Neural progenitor cell (in vitro differentiated cells): ENCODE results near the gene CD244.

ENCODE experiments used
- CTCF ChIP-seq: fragments of 200-600 bp; sonication (generic); IDR thresholded peaks from 2 replicates; pipeline ENCODE4 v1.5.1; 2017; ENCODE audit warnings: antibody characterized with exemption, mild to moderate bottlenecking
- EZH2 ChIP-seq: fragments of 200-600 bp; sonication (generic); IDR thresholded peaks from 2 replicates; pipeline ENCODE4 v1.6.1; 2017; ENCODE audit warnings: antibody characterized with exemption, mild to moderate bottlenecking, moderate library complexity

DNA sequence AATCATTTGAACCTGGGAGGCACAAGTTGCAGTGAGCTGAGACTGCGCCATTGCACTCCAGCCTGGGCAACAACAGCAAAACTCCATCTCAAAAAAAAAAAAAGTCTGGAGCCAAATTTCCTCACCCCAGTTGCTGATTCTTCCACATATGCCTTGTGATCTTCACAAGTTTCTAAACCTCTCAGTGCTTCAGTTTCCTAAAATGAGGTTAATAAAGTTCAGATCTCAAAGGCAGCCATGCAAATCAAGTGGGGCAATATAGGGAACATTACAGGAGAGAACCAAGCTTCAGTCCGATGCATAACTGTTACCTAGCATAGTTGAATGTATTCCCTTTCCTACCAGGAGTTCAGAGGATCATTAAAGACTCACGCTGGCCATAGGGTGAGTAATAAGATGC, 17.5 kb upstream of the CD244 start:
- TF ChIP-seq CTCF (no peak), EZH2 (no peak)
